Upper lobe of right lung (tissue), 1 donor: ENCODE data around the gene ENPP7. TPM values are rescaled to one million over a fixed set of nuclear protein-coding genes. Genes with fewer than 3 reads are reported as not detected.

Source experiments
- ATAC-seq: fragments of 200-7000 bp; cut with Tn5 transposase; one replicate; pipeline ENCODE4 v1.9.1; 2020; ENCODE audit warnings: mild to moderate bottlenecking, moderate library complexity
- DNase-seq: peaks from one replicate; pipeline ENCODE4 v3.0.0-alpha.2; 2020
- H3K27ac ChIP-seq: fragments of 200-600 bp; one replicate; pipeline ENCODE4 v1.8.0; 2022
- H3K27me3 ChIP-seq: fragments of 200-600 bp; one replicate; pipeline ENCODE4 v1.8.0; 2022; ENCODE audit warnings: mild to moderate bottlenecking
- H3K36me3 ChIP-seq: fragments of 200-600 bp; one replicate; pipeline ENCODE4 v1.8.0; 2022
- H3K4me1 ChIP-seq: fragments of 200-600 bp; one replicate; pipeline ENCODE4 v1.8.0; 2022
- H3K4me3 ChIP-seq: fragments of 200-600 bp; one replicate; pipeline ENCODE4 v1.8.0; 2022; ENCODE audit warnings: mild to moderate bottlenecking
- H3K9me3 ChIP-seq: fragments of 200-600 bp; one replicate; pipeline ENCODE4 v1.8.0; 2022
- intact Hi-C: fragments of 100-400 bp; cut with DNase I; formaldehyde crosslinking; loops from one replicate; pipeline ENCODE4 v1.11.0; 2022
- total RNA-seq: library from RNA; stranded (reverse); fragmentation: NEBNext Ultra II Directional; extraction: Animal tissue kit (Norgen Biotek cat#: 25700); gene quantifications from one replicate; pipeline ENCODE4 v1.2.1, GENCODE V29; 2021
- TF ChIP-seq, protein P1 (sequence below): fragments of 200-600 bp; IDR thresholded peaks from one replicate; pipeline ENCODE4 v1.8.0; 2022; ENCODE audit warnings: antibody characterized with exemption
- donor health status: DM: no; HTN: yes; CAD: no; lungs with severe emphysema.

Gene ENPP7
- total RNA-seq, 1 donor from 2014 or later = not detected

DNA sequence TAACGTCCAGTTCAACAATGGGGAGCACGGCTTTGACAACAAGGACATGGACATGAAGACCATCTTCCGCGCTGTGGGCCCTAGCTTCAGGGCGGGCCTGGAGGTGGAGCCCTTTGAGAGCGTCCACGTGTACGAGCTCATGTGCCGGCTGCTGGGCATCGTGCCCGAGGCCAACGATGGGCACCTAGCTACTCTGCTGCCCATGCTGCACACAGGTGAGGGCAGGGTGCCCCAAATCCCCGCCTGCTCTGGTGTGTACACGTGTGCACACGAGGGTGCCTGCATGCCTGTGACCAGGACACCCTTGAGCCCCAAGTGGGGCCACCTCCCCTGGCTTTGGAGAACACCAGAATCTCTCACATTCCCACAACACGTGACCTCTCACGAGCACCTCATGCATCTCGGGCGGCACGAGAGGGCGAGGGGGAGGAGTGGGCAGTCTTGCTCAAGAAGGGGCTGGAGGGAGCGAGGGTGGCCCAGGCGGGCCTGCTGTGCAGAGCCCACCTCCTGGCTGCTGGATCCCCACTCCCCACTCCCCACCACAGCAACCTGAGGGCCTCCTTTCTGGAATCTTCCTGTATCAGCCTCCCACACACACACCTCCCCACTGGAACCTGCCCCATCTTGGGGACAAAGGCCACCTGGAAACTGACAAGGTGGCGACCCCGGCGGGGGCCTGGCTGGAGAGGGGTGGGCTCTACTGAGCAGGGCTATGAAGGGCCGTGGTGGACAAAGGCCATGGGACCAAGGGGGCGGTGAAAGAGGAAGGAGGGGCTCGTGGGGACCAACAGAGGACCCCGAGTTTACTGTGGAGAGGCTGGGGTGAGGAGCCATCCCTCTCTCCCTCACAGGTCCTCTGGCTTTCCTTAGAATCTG lies 6.5 kb downstream of the ENPP7 start:
- H3K4me3 ChIP-seq = no peak overlapping the region
- no peaks in the 10 kb centered on the region for H3K9me3 ChIP-seq
- intact Hi-C loops = no loop called here
- peaks cover 12% of the 10 kb centered on the region for H3K4me1 ChIP-seq
- TF ChIP-seq, protein P1, sequence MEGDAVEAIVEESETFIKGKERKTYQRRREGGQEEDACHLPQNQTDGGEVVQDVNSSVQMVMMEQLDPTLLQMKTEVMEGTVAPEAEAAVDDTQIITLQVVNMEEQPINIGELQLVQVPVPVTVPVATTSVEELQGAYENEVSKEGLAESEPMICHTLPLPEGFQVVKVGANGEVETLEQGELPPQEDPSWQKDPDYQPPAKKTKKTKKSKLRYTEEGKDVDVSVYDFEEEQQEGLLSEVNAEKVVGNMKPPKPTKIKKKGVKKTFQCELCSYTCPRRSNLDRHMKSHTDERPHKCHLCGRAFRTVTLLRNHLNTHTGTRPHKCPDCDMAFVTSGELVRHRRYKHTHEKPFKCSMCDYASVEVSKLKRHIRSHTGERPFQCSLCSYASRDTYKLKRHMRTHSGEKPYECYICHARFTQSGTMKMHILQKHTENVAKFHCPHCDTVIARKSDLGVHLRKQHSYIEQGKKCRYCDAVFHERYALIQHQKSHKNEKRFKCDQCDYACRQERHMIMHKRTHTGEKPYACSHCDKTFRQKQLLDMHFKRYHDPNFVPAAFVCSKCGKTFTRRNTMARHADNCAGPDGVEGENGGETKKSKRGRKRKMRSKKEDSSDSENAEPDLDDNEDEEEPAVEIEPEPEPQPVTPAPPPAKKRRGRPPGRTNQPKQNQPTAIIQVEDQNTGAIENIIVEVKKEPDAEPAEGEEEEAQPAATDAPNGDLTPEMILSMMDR = no peak
- no peak overlapping the region for H3K27ac ChIP-seq
- H3K27me3 ChIP-seq = peaks cover 26% of the 10 kb centered on the region
- ATAC-seq = no peak
- DNase-seq = no peak
- no peaks in the 10 kb centered on the region for H3K36me3 ChIP-seq

DNA sequence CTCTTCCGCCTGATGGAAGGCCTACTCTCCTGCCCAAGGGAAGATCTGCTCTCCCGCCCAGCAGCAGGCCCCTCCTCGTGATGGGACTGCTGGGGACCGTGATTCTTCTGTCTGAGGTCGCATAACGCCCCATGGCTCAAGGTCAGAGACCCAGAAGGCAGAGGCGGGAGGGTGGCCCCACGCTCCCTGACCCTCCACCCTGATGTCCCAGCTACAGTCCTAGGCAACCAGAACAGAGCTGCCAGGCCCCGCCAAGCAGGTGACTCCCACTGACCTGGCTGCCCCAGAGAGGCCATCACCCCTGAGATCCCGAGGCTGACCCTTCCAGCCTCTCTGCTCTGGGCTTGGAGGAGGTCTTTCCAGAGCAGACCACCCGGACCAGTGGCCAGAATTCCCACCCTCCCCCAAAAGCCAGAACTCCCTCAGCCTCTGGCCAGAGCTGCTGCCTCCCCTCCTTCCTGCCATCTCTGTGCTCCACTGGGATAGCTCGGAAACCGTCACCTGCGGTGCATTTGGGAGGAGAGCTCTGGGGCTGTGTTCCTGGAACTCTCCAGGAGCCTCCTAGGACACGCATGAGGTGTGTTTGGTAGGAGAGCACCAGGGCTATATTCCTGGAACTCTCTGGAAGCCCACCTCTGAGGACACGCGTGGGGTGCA lies 7.3 kb downstream of the ENPP7 start:
- TF ChIP-seq, protein P1 = no peak
- DNase-seq = no peak
- H3K4me1 ChIP-seq = peaks cover 7% of the 10 kb centered on the region
- no peaks in the 10 kb centered on the region for H3K36me3 ChIP-seq
- H3K9me3 ChIP-seq = no peaks in the 10 kb centered on the region
- peaks cover 32% of the 10 kb centered on the region for H3K27me3 ChIP-seq
- intact Hi-C loops = no loop called here
- H3K27ac ChIP-seq = no peak overlapping the region
- ATAC-seq = no peak
- no peak overlapping the region for H3K4me3 ChIP-seq

DNA sequence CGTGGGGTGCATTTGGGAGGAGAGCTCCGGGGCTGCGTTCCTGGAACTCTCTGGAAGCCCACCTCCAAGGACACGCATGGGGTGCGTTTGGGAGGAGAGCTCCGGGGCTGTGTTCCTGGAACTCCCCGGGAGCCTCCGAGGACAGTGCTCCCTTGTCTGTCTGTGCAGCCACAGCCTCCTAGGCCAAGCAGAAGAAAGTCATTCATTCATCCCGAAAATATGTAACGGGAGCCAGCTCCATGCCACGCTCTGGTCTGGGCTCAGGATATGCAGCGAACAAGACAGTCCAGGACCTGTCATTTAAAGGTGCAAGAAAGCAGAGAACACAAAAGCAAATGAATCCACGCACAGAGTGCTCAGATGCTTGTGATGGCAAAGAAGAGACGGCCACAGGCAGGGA lies 7.9 kb downstream of the ENPP7 start:
- H3K27ac ChIP-seq = no peak overlapping the region
- DNase-seq (no peak), ATAC-seq (no peak)
- no peaks in the 10 kb centered on the region for H3K36me3 ChIP-seq
- intact Hi-C loops = no loop called here
- peaks cover 7% of the 10 kb centered on the region for H3K4me1 ChIP-seq
- no peaks in the 10 kb centered on the region for H3K9me3 ChIP-seq
- peaks cover 32% of the 10 kb centered on the region for H3K27me3 ChIP-seq
- TF ChIP-seq, protein P1 = no peak
- H3K4me3 ChIP-seq = no peak overlapping the region

DNA sequence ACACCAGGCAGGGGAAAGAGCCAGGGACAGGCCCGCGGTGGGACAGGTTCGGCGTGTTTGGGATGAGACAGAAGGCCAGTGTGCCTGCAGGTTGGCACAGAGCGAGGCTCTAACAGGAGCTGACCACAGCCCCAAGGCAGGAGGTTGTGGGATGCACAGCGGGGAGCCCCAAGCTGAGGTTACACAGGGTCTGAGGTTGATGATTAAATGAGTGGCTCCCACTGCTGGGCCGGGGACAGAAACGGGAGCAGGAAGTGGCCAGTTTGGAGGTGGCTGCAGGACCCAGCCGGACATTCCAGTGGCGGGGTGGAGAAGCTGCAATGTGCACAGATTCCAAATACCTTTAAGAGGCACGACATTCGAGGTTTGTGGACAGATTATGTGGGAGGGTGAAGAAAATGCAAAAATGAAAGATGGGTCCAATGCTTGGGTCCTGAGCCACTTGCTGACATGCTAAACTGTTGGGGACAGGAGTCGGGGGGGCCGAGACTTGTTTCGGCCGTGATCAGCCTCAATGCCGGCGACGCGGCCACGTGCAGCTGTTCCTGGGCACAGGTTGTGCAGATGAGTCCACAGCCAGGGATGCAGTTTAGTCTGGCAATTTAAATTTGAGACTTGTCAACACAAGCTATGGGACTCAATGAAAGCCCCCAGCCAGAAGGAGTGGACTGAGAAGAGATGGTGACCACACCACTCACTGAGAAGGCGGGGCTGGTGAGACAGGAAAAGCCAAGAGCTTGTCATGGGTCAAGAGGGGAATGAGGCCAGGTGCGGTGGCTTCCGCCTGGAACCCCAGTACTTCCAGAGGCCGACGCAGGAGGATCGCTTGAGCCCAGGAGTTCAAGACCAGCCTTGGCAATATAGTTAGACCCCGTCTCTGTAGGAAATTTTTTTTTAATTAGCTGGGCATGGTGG lies 8.7 kb downstream of the ENPP7 start:
- H3K9me3 ChIP-seq = no peaks in the 10 kb centered on the region
- DNase-seq (no peak), ATAC-seq (no peak)
- peaks cover 7% of the 10 kb centered on the region for H3K4me1 ChIP-seq
- intact Hi-C loops = no loop called here
- H3K27me3 ChIP-seq = peaks cover 32% of the 10 kb centered on the region
- H3K27ac ChIP-seq = no peak overlapping the region
- H3K36me3 ChIP-seq = no peaks in the 10 kb centered on the region
- TF ChIP-seq, protein P1 = no peak
- no peak overlapping the region for H3K4me3 ChIP-seq

DNA sequence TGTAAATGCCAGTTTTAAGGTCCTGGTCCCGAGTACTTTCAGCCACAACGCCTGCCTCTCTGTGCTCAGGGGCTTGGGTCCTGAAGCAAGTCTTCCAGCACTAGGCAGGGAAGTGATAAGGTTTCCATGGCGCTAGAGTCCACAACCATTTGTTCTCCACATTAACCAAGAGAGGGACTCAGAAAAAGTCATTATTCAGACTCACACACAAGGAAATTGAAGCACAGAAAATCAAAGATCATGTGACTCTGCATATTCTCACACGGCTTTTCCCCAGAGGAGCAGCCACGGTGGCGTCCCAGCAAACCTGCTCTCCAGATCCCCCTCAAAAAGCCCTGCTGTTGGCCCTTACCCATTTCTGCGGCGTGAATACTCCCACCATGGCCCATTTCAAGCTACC lies 9.7 kb downstream of the ENPP7 start:
- H3K9me3 ChIP-seq = no peaks in the 10 kb centered on the region
- ATAC-seq = no peak
- DNase-seq = no peak
- TF ChIP-seq, protein P1 = no peak
- H3K27me3 ChIP-seq = peaks cover 32% of the 10 kb centered on the region
- no peak overlapping the region for H3K4me3 ChIP-seq
- H3K36me3 ChIP-seq = no peaks in the 10 kb centered on the region
- H3K4me1 ChIP-seq = peaks cover 7% of the 10 kb centered on the region
- no peak overlapping the region for H3K27ac ChIP-seq
- intact Hi-C loops = no loop called here
